Neural cell (in vitro differentiated cells): ENCODE measurements around the gene SUMO3. TPM values are rescaled to one million over a fixed set of nuclear protein-coding genes. Genes with fewer than 3 reads are reported as not detected.

Experiments
- H2AFZ ChIP-seq: fragments of 200-600, 300-800 bp; sonication (generic), shearing (Covaris generic); 2 replicates; pipeline ENCODE4 v1.6.0; 2014; ENCODE audit warnings: low read depth, mild to moderate bottlenecking, antibody characterized with exemption, low read length, moderate library complexity
- H3F3A ChIP-seq: fragments of 200-600 bp; shearing (Covaris generic); 2 replicates; pipeline ENCODE4 v1.6.1; 2016; ENCODE audit warnings: mild to moderate bottlenecking, moderate library complexity, mixed read lengths, antibody characterized with exemption, low read length; ENCODE audit not compliant: insufficient read depth, poor library complexity, severe bottlenecking
- H3K27ac ChIP-seq: fragments of 200-600, 300-800 bp; sonication (generic), shearing (Covaris generic); 2 replicates; pipeline ENCODE4 v1.5.1; 2014; ENCODE audit warnings: mild to moderate bottlenecking, low read length, moderate library complexity
- H3K27me3 ChIP-seq: fragments of 300-800, 200-600 bp; sonication (generic), shearing (Covaris generic); 2 replicates; pipeline ENCODE4 v1.6.0; 2014; ENCODE audit warnings: mild to moderate bottlenecking, low read depth, low read length, moderate library complexity; ENCODE audit not compliant: insufficient read depth
- H3K36me3 ChIP-seq: fragments of 300-800, 200-600 bp; sonication (generic), shearing (Covaris generic); 2 replicates; pipeline ENCODE4 v1.5.1; 2014; ENCODE audit warnings: mild to moderate bottlenecking, antibody characterized with exemption, low read length, moderate library complexity; ENCODE audit not compliant: insufficient read depth
- H3K4me2 ChIP-seq: fragments of 300-800, 200-600 bp; sonication (generic), shearing (Covaris generic); 2 replicates; pipeline ENCODE4 v1.6.0; 2014; ENCODE audit warnings: mild to moderate bottlenecking, low read length
- H3K4me3 ChIP-seq: fragments of 300-800, 200-600 bp; sonication (generic), shearing (Covaris generic); 2 replicates; pipeline ENCODE4 v1.5.1; 2014; ENCODE audit warnings: mild to moderate bottlenecking, low read length, moderate library complexity
- H3K79me2 ChIP-seq: fragments of 200-600 bp; shearing (Covaris generic); replicated peaks from 2 replicates; pipeline ENCODE4 v1.6.0; 2014; ENCODE audit warnings: mild to moderate bottlenecking, low read length, moderate library complexity; ENCODE audit not compliant: insufficient read depth
- H3K9ac ChIP-seq: fragments of 300-800, 200-600 bp; sonication (generic), shearing (Covaris generic); 2 replicates; pipeline ENCODE4 v1.6.1; 2016; ENCODE audit warnings: mild to moderate bottlenecking, low read length, mixed read lengths
- H3K9me2 ChIP-seq: fragments of 200-600 bp; shearing (Covaris generic); 2 replicates; pipeline ENCODE4 v1.6.1; 2016; ENCODE audit warnings: mild to moderate bottlenecking, low read length, mixed read lengths; ENCODE audit not compliant: insufficient read depth
- H3K9me3 ChIP-seq: fragments of 200-600, 300-800 bp; sonication (generic), shearing (Covaris generic); 2 replicates; pipeline ENCODE4 v1.6.1; 2016; ENCODE audit warnings: mild to moderate bottlenecking, mixed run types, low read length, moderate library complexity, mixed read lengths
- H4K20me1 ChIP-seq: fragments of 200-600 bp; shearing (Covaris generic); 2 replicates; pipeline ENCODE4 v1.6.1; 2016; ENCODE audit warnings: mild to moderate bottlenecking, mixed run types; ENCODE audit not compliant: insufficient read depth
- EP300 ChIP-seq: fragments of 450-650 bp; conservative IDR thresholded peaks from 2 replicates; pipeline ENCODE4 v1.6.1; 2014; ENCODE audit warnings: antibody characterized with exemption, mild to moderate bottlenecking, moderate library complexity; ENCODE audit not compliant: poor library complexity, severe bottlenecking
- EZH2 ChIP-seq: fragments of 200-600, 300-800 bp; shearing (Covaris generic), sonication (generic); IDR thresholded peaks from 2 replicates; pipeline ENCODE4 v1.6.1; 2014; ENCODE audit warnings: antibody characterized with exemption, low read length, borderline replicate concordance, mild to moderate bottlenecking; ENCODE audit not compliant: insufficient read depth, poor library complexity, severe bottlenecking
- MXI1 ChIP-seq: fragments of 450-650 bp; conservative IDR thresholded peaks from 2 replicates; pipeline ENCODE4 v1.6.1; 2014; ENCODE audit warnings: antibody characterized with exemption, mild to moderate bottlenecking; ENCODE audit not compliant: poor library complexity, severe bottlenecking
- POLR2AphosphoS5 ChIP-seq: IDR thresholded peaks from 2 replicates; pipeline ENCODE4 v1.6.1; 2012
- RAD21 ChIP-seq: fragments of 450-650 bp; conservative IDR thresholded peaks from 2 replicates; pipeline ENCODE4 v1.6.1; 2014; ENCODE audit warnings: antibody characterized with exemption, mild to moderate bottlenecking, moderate library complexity
- REST ChIP-seq: IDR thresholded peaks from 2 replicates; pipeline ENCODE4 v1.6.1; 2012; ENCODE audit warnings: borderline replicate concordance
- SMC3 ChIP-seq: fragments of 450-650 bp; conservative IDR thresholded peaks from 2 replicates; pipeline ENCODE4 v1.6.1; 2014; ENCODE audit warnings: antibody characterized with exemption, mild to moderate bottlenecking, moderate library complexity; ENCODE audit not compliant: poor library complexity
- TAF1 ChIP-seq: IDR thresholded peaks from 2 replicates; pipeline ENCODE4 v1.6.1; 2012; ENCODE audit warnings: low read depth
- polyA plus RNA-seq: library from polyadenylated mRNA; depleted of rRNA; stranded (reverse); fragments of >200 nt; gene quantifications from 2 replicates; pipeline ENCODE4 v1.2.3, GENCODE V29; 2014
- TF ChIP-seq, protein P1 (sequence below): fragments of 450-650 bp; IDR thresholded peaks from 2 replicates; pipeline ENCODE4 v1.5.1; 2014; ENCODE audit warnings: antibody characterized with exemption, mild to moderate bottlenecking, moderate library complexity; ENCODE audit not compliant: poor library complexity, severe bottlenecking

SUMO3 gene
- polyA plus RNA-seq, 1 donor from 2014 or later = 113 TPM

DNA sequence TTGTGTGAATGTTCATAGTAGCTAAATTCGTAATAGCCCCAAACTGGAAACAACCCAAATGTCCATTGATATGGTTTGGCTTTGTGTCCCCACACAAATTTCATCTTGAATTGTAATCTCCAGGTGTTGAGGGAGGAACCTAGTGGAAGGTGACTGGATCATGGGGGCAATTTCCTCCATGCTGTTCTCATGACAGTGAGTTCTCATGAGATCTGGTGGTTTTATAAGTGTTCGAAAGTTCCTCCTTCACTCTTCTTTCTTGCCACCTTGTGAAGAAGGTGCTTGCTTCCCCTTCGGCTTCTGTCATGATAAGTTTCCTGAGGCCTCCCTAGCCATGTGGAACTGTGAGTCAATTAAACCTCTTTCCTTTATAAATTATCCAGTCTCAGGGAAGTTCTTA, 27.5 kb downstream of the SUMO3 start:
- H3K27ac ChIP-seq = no peak overlapping the region
- no peak overlapping the region for H3K4me2 ChIP-seq
- no peaks in the 10 kb centered on the region for H4K20me1 ChIP-seq
- H3K4me3 ChIP-seq = no peak overlapping the region
- no peaks in the 10 kb centered on the region for H3K27me3 ChIP-seq
- no peaks in the 10 kb centered on the region for H3F3A ChIP-seq
- H3K36me3 ChIP-seq = no peaks in the 10 kb centered on the region
- no peak for TF ChIP-seq SMC3
- TF ChIP-seq EZH2 = no peak
- TF ChIP-seq, protein P1, sequence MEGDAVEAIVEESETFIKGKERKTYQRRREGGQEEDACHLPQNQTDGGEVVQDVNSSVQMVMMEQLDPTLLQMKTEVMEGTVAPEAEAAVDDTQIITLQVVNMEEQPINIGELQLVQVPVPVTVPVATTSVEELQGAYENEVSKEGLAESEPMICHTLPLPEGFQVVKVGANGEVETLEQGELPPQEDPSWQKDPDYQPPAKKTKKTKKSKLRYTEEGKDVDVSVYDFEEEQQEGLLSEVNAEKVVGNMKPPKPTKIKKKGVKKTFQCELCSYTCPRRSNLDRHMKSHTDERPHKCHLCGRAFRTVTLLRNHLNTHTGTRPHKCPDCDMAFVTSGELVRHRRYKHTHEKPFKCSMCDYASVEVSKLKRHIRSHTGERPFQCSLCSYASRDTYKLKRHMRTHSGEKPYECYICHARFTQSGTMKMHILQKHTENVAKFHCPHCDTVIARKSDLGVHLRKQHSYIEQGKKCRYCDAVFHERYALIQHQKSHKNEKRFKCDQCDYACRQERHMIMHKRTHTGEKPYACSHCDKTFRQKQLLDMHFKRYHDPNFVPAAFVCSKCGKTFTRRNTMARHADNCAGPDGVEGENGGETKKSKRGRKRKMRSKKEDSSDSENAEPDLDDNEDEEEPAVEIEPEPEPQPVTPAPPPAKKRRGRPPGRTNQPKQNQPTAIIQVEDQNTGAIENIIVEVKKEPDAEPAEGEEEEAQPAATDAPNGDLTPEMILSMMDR = no peak
- no peak for TF ChIP-seq RAD21
- TF ChIP-seq EP300 = no peak
- TF ChIP-seq MXI1 = no peak
- no peak for TF ChIP-seq POLR2AphosphoS5
- TF ChIP-seq REST = no peak
- TF ChIP-seq TAF1 = no peak
- no peaks in the 10 kb centered on the region for H3K9me2 ChIP-seq
- no peaks in the 10 kb centered on the region for H3K9me3 ChIP-seq
- H2AFZ ChIP-seq = no peak overlapping the region
- peaks cover 18% of the 10 kb centered on the region for H3K79me2 ChIP-seq
- H3K9ac ChIP-seq = no peak overlapping the region

GRCh38 chr21:44789880-44790279, 28.0 kb downstream of the SUMO3 start:
- H3K4me2 ChIP-seq = no peak overlapping the region

More at GRCh38 chr21:44789880-44790279, 28.0 kb downstream of the SUMO3 start:
- Histone ChIP-seq H3K36me3 (no peaks in the 10 kb centered on the region), H4K20me1 (no peaks in the 10 kb centered on the region), H3K27me3 (no peaks in the 10 kb centered on the region), H3F3A (no peaks in the 10 kb centered on the region), H3K4me3 (no peak overlapping the region), H3K9ac (no peak overlapping the region), H2AFZ (no peak overlapping the region), H3K9me2 (no peaks in the 10 kb centered on the region), H3K27ac (no peak overlapping the region), H3K9me3 (no peaks in the 10 kb centered on the region), H3K79me2 (peaks cover 15% of the 10 kb centered on the region)
- TF ChIP-seq RAD21 (no peak), EZH2 (no peak), REST (no peak), MXI1 (no peak), EP300 (no peak), SMC3 (no peak), TAF1 (no peak), POLR2AphosphoS5 (no peak)
- TF ChIP-seq, protein P1 = no peak
